C1 segment of cervical spinal cord (tissue), 14 donors: Measurements from ENCODE around the gene CTAGE9.
"Not testable (repeated sequence)": the region's sequence is repeated elsewhere in the genome, so short reads cannot be mapped to it uniquely, and the experiment has no call there.

Experiments used
- DNase-seq, 14 donors: peaks; one replicate each; lab custom pipeline; 2025; lab: John Stamatoyannopoulos, UW

CTAGE9 gene

GRCh38 chr6:131728296-131728939, 17.6 kb upstream of the CTAGE9 start:
- no peak for DNase-seq

- DNase-seq: no peak
Observed at GRCh38 chr6:131727868-131728267, 17.1 kb upstream of the CTAGE9 start.

DNA sequence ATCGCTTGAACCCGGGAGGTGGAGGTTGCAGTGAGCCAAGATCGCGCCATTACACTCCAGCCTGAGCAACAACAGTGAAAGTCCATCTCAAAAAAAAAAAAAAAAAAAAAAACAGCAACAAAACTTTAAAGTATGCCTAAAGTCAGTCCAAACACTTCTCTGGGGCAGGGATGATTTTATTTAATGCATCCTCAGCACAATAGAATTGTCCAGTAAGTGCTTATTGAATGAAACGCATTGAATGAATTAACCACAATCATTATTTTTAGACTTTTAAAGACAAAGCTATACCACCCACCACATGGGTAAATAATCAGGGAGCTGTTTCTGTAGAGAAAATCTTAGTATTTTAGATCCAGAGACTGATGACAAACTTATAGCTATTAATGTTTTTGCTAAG, 16.6 kb upstream of the CTAGE9 start:
- no peak for DNase-seq

DNA sequence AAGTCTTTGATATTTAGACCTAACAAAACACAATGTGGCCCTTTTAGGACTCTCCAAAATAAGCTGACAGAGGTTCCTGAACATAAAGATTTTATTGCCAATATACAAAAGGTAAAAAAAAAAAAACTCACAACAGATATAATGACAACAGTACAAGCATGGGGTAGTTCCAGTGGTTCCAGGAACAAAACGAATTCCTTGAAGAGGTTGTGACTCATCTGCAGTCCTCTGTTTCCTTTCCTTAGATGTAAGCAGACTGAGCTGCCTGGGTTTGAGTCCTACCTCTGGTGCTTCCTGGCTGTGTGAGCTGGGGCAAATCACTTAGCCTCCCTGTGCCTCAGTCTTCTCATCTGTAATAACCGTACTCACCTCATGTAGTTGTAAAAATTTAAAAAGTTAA, 13.3 kb upstream of the CTAGE9 start:
- no peak for DNase-seq

DNA sequence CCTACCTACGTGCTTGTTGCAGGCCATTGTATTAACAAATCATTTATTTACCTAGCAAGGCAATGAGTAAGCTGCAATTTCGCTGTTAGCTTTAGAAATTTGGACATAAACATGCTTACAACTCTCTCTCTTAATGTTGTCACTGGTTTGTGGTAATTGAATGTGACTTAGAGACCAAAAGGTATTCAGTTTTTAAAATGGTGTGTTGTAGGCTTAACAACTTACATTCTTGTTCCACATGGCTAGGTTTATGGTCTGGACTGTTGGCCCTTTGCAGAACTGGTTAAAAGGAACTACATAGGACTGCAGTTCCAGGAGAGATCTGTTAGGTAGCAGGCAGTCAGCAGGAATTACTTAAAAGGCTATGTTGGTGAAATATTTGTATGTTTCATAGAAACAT, 10.3 kb upstream of the CTAGE9 start:
- no peak for DNase-seq

DNA sequence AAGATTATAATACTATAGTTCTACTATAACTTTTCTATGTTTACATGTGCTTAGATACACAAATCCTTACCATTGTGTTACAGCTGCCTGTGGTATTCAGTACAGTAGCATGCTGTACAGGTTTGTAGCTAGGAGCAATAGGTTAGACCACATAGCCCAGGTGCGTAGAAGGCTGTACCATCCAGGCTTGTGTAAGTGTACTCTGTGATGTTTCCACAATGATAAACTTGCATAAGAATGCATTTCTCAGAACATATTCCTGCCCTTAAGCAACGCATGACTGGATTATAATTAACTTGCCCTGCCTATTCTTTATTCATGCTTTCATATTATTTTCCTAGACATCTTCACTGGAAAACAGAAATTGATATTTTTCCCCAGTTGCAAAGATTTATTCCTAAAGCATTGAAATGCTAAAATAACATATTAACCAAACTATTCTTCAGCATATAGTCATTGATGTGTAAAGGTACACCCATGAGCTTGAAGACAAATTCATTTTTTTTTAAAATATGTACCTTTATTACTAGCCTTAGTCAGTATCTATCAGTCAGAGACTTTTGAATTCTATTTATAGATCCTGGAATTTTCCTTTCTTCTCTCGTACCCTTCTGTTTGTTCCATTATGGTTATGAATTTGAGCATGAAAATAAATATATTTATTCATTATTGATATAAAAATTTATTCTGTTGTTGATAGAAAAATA, 7.2 kb upstream of the CTAGE9 start:
- no peak for DNase-seq

- DNase-seq: not testable (repeated sequence)
Observed at GRCh38 chr6:131715567-131715966, 4.8 kb upstream of the CTAGE9 start.

DNA sequence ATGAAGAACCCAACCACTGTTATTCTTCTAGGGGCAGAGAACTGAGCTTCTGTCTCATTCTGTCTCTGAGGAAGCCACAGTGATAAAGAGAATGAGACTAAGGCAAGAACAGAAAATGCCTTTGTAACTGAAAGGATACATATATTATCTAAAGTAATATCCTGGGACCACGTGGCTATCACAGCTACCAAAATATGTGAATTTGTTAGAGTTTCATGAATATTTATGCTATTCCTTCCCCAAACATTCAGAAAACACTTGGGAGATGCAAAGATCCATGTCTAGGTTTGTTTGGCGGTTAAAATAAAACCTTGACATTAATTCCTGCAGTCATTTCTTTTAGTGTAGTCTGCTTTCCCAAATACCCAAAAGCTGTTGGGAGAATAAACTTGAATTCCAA, 6.9 kb downstream of the CTAGE9 start:
- not testable (repeated sequence) for DNase-seq

DNA sequence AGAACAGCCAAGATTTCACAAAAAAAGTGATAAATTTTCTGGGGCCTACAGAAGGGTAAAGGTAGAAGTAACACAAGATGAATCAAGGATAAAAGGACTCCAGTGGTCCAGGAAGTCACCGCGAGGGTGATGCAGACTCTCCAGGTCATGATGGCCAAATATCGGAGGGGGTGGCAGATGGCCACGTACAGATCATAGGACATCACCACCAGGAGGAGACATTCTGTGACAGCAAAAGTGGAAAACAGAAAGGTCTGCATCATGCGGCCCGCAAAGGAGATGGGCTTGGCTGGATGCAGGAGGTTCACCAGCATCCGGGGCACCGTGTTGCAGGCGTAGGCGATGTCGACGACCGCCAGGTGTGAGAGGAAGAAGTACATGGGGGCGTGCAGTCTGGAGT, 10.0 kb downstream of the CTAGE9 start:
- DNase-seq: not testable (repeated sequence)

GRCh38 chr6:131696956-131697355, 13.9 kb downstream of the CTAGE9 start:
- DNase-seq: no peak

DNA sequence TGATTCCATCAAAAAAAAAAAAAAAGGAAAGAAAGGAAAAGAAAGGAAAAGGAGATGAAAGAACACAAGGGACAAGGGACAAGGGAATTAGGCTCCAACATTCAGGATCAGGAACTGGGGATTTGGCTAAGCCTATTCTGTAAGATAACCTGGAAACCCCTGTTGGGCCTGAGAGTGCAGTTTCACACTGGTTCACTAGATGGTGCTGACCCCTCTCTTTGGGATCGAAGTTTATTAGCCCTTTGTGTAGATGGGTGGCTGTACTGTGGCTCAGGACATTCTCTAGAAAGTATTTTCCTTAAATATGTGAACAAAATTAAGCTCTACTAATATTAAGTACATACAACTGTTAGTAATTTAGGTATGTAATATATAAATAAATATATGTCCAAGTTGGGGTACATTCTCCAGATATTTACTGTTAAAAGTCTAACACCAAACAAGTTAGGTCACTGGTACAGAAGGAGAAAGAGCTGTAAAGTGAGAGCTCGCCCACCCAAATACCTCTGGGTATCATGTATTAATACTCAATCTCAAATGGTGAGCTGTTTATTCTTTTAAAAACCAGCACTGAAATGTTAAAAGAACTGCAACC, 15.9 kb downstream of the CTAGE9 start:
- peak in 7 of 14 donors; percentile 0 to 31 (median 3) for DNase-seq

GRCh38 chr6:131693384-131693783, 17.4 kb downstream of the CTAGE9 start:
- no peak for DNase-seq

- DNase-seq: no peak
Observed at GRCh38 chr6:131692589-131692988, 18.2 kb downstream of the CTAGE9 start.

DNA sequence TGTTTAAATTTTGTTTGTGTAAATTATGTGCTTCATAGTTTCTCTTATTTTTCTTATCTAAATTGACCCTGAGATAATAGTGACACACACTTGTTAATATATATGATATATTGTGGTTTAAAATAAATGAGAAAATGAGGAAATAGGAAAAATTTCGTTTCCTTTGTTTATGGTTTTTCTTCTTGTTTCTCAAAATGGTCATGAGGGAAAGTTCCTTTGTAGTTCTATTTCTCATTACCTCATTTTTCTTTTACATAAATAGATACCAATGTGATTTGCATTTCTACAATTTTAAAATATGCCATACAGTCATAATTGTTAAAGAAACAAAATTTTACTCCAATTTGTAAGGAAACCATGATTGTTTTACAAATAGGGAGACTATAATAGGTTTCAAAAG, 18.8 kb downstream of the CTAGE9 start:
- DNase-seq: no peak

DNA sequence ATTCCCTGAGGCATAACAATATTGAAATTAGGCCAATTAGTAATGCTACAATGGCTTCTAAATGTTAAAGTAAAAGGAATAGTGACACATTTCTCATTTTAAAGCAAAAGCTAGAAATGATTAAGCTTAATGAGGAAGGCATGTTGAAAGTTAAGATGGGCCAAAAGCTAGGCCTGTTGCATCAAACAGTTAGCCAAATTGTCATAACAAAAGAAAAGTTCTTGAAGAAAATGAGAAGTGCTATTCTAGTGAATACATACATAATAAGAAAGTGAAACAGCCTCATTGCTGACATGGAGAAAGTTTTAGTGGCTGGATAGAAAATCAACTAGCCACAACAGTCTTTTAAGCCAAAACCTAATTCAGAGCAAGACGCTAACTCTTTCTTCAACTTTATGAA, 22.5 kb downstream of the CTAGE9 start:
- no peak for DNase-seq

- DNase-seq: no peak
Observed at GRCh38 chr6:131687022-131687421, 23.8 kb downstream of the CTAGE9 start.

DNA sequence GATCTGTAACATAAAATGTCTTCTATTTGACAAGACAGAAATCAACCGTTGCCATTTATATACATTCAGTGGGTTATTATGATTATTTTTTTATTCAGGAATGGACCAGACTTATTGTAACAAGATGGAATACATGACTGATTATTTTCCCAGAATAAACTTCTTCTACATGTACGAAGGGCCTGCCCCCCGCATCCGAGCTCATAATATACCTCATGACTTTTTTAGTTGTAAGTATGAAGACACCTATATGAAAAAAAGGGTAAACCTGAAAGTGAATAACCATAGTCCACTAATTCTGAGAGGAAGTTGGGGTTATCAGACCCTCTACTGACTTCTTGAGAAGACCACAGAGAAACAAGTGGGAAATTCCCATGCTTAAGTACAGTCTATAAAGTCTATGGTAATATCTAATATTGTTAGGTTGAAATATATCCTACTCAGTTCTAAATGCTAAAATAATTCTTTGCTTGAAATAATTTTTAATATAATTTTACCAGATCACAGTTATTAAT, 25.5 kb downstream of the CTAGE9 start:
- DNase-seq: no peak

- DNase-seq: no peak
Observed at GRCh38 chr6:131683479-131683878, 27.3 kb downstream of the CTAGE9 start.

GRCh38 chr6:131682442-131682841, 28.4 kb downstream of the CTAGE9 start:
- DNase-seq: no peak

DNA sequence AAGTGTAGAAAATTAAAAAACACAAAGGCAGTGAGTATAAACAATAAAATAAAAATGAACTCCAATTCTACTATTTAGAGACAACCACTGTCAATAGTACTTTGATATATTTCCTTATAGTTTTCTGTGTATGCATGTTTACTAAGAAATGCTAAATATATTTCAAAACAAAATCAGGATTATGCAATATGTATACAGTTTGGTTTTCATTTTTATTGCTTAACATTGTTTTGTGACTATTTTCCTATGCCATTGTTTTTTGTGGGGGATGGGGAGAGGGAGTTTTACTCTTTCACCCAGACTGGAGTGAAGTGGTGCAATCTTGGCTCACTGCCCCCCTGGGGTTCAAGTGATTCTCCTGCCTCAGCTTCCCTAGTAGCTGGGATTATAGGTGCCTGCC, 29.2 kb downstream of the CTAGE9 start:
- DNase-seq: no peak

GRCh38 chr6:131680868-131681267, 29.9 kb downstream of the CTAGE9 start:
- DNase-seq: no peak

DNA sequence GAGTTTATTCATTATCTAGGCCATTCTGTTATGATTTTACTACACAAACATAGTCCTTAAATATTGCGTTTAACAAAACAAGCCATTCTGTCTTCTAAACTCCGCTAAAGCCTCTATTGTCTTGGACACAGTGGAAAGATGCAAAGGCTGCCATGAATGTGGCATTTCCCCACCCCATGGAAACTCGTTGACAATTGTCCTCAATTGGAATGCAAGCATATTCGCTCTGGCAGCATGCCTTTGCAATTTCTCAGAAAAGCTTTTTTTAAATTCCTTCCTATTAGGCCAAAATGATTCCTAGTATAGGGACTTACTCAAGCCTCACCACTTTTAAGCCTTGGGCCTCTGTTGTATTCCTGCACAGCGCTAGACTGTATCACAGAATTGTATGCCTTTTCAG, 32.4 kb downstream of the CTAGE9 start:
- DNase-seq: no peak

DNA sequence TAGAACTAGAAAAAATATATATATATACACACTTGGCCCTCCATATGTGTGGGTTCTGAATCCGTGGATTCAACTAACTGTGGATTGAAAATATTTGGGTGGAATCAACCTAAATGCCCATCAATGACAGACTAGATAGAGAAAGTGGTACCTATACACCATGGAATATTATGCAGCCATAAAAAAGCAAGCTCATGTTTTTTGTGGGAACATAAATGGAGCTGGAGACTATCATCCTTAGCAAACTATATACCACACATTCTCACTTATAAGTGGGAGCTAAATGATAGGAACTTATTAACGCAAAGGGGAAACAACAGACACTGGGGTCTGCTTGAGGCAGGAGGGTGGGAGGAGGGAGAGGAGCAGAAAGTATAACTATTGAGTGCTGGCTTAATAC, 37.6 kb downstream of the CTAGE9 start:
- no peak for DNase-seq
